Hepatocyte (in vitro differentiated cells): ENCODE results near the gene TMEM209. TPM values are rescaled to one million over a fixed set of nuclear protein-coding genes. Genes with fewer than 3 reads are reported as not detected.

ENCODE experiments used
- DNase-seq: peaks from one replicate; pipeline ENCODE4 v3.0.0-alpha.2; 2016; ENCODE audit warnings: low spot score
- H2AFZ ChIP-seq: fragments of 200-600 bp; sonication (generic); 2 replicates; pipeline ENCODE4 v1.6.0; 2016; ENCODE audit warnings: antibody characterized with exemption, mild to moderate bottlenecking
- H3K27ac ChIP-seq: fragments of 200-600 bp; sonication (generic); 2 replicates; pipeline ENCODE4 v1.5.1; 2016; ENCODE audit warnings: mild to moderate bottlenecking
- H3K27me3 ChIP-seq: fragments of 200-600 bp; sonication (generic); 2 replicates; pipeline ENCODE4 v1.6.1; 2016
- H3K36me3 ChIP-seq: fragments of 200-600 bp; sonication (generic); replicated peaks from 2 replicates; pipeline ENCODE4 v1.5.1; 2016; ENCODE audit warnings: low read depth; ENCODE audit not compliant: insufficient read depth
- H3K4me1 ChIP-seq: fragments of 200-600 bp; sonication (generic); 2 replicates; pipeline ENCODE4 v1.5.1; 2016; ENCODE audit warnings: mild to moderate bottlenecking, moderate library complexity; ENCODE audit not compliant: insufficient read depth
- H3K4me2 ChIP-seq: fragments of 200-600 bp; sonication (generic); 2 replicates; pipeline ENCODE4 v1.6.0; 2016
- H3K4me3 ChIP-seq: fragments of 200-600 bp; sonication (generic); 2 replicates; pipeline ENCODE4 v1.5.1; 2016; ENCODE audit warnings: mild to moderate bottlenecking
- H3K79me2 ChIP-seq: fragments of 200-600 bp; sonication (generic); 2 replicates; pipeline ENCODE4 v1.6.0; 2017; ENCODE audit warnings: mild to moderate bottlenecking
- H3K9me2 ChIP-seq: fragments of 200-600 bp; sonication (generic); replicated peaks from 2 replicates; pipeline ENCODE4 v1.6.0; 2017; ENCODE audit warnings: mild to moderate bottlenecking; ENCODE audit not compliant: insufficient read depth
- H3K9me3 ChIP-seq: fragments of 200-600 bp; sonication (generic); 2 replicates; pipeline ENCODE4 v1.5.1; 2016; ENCODE audit warnings: low read depth, mild to moderate bottlenecking
- H4K20me1 ChIP-seq: fragments of 200-600 bp; sonication (generic); 2 replicates; pipeline ENCODE4 v1.6.0; 2016; ENCODE audit warnings: mild to moderate bottlenecking; ENCODE audit not compliant: insufficient read depth, poor library complexity, severe bottlenecking
- CTCF ChIP-seq: fragments of 200-600 bp; sonication (generic); IDR thresholded peaks from 2 replicates; pipeline ENCODE4 v1.5.1; 2016; ENCODE audit warnings: antibody characterized with exemption, mild to moderate bottlenecking; ENCODE audit not compliant: poor library complexity
- EZH2 ChIP-seq: fragments of 200-600 bp; sonication (generic); IDR thresholded peaks from 2 replicates; pipeline ENCODE4 v1.6.1; 2016; ENCODE audit warnings: antibody characterized with exemption, mild to moderate bottlenecking, borderline replicate concordance
- EZH2phosphoT487 ChIP-seq: fragments of 200-600 bp; sonication (generic); IDR thresholded peaks from one replicate; pipeline ENCODE4 v1.6.1; 2018; ENCODE audit warnings: antibody characterized with exemption, mild to moderate bottlenecking, low read depth, moderate library complexity; ENCODE audit not compliant: unreplicated experiment, severe bottlenecking
- WGBS: methylation state at CpG from one replicate; pipeline ENCODE4 v1.1.6; 2016; ENCODE audit warnings: low lambda C conversion rate; ENCODE audit errors: missing lambda C conversion rate; 5-methylcytosine and 5-hydroxymethylcytosine counted together
- polyA plus RNA-seq: library from polyadenylated mRNA; unstranded; fragments of >200 nt; fragmentation: Nextera tagmentation; extraction: Ambion mirVana; gene quantifications from 2 replicates; pipeline ENCODE4 v1.2.1, GENCODE V29; 2016
- total RNA-seq: library from RNA; depleted of rRNA; stranded (reverse); fragments of >200 nt; gene quantifications from 2 replicates; pipeline ENCODE4 v1.2.3, GENCODE V29; 2014

TMEM209 gene
- total and polyA plus RNA-seq, 2 experiments from 2014 or later: 14.2 to 16.1 TPM

- no peaks in the 10 kb centered on the region for H3K9me3 ChIP-seq
- no peaks in the 10 kb centered on the region for H3K79me2 ChIP-seq
- H2AFZ ChIP-seq: peak overlapping the region; percentile 65
- DNase-seq: peak; percentile 93
- peaks cover 31% of the 10 kb centered on the region for H3K4me1 ChIP-seq
- no peak overlapping the region for H3K4me3 ChIP-seq
- WGBS: 17% methylated on average over 37 of the region's 39 CpGs
- H3K27ac ChIP-seq: peak overlapping the region; percentile 83
- no peaks in the 10 kb centered on the region for H3K27me3 ChIP-seq
- H4K20me1 ChIP-seq: no peaks in the 10 kb centered on the region
- no peak for TF ChIP-seq EZH2phosphoT487
- no peak for TF ChIP-seq EZH2
- TF ChIP-seq CTCF: peak; percentile 5
- H3K4me2 ChIP-seq: peak overlapping the region; percentile 80
- H3K9me2 ChIP-seq: no peaks in the 10 kb centered on the region
- H3K36me3 ChIP-seq: no peaks in the 10 kb centered on the region
These were observed 63.9 kb downstream of the TMEM209 start for GRCh38 chr7:130141161-130141883.

- Histone ChIP-seq H3K4me3 (no peak overlapping the region), H3K4me2 (peak overlapping the region; percentile 80), H3K27ac (peak overlapping the region; percentile 83), H4K20me1 (no peaks in the 10 kb centered on the region), H3K9me2 (no peaks in the 10 kb centered on the region), H3K79me2 (no peaks in the 10 kb centered on the region), H3K9me3 (no peaks in the 10 kb centered on the region), H3K36me3 (no peaks in the 10 kb centered on the region), H2AFZ (peak overlapping the region; percentile 65), H3K4me1 (peaks cover 37% of the 10 kb centered on the region), H3K27me3 (no peaks in the 10 kb centered on the region)
- TF ChIP-seq EZH2: no peak
- TF ChIP-seq CTCF: no peak
- no peak for TF ChIP-seq EZH2phosphoT487
- WGBS: 87% methylated on average over 47 of the region's 47 CpGs
- DNase-seq: no peak
These were observed 64.5 kb downstream of the TMEM209 start for GRCh38 chr7:130140551-130141160.

GRCh38 chr7:130139193-130139960 lies 65.8 kb downstream of the TMEM209 start:
- peaks cover 30% of the 10 kb centered on the region for H3K4me1 ChIP-seq
- H3K27me3 ChIP-seq: no peaks in the 10 kb centered on the region
- no peaks in the 10 kb centered on the region for H3K36me3 ChIP-seq
- no peak overlapping the region for H3K4me3 ChIP-seq
- H4K20me1 ChIP-seq: no peaks in the 10 kb centered on the region
- no peaks in the 10 kb centered on the region for H3K9me2 ChIP-seq
- no peaks in the 10 kb centered on the region for H3K9me3 ChIP-seq
- no peak overlapping the region for H2AFZ ChIP-seq
- H3K79me2 ChIP-seq: no peaks in the 10 kb centered on the region
- TF ChIP-seq EZH2 (no peak), EZH2phosphoT487 (no peak), CTCF (no peak)
- no peak overlapping the region for H3K27ac ChIP-seq
- no peak overlapping the region for H3K4me2 ChIP-seq
- WGBS: 97% methylated on average over 2 of the region's 2 CpGs
- DNase-seq: no peak
